B cell (primary cell): ENCODE results near the gene HS2ST1. TPM values are rescaled to one million over a fixed set of nuclear protein-coding genes. Genes with fewer than 3 reads are reported as not detected.

Experiments
- ATAC-seq: fragments of 200-7000 bp; cut with Tn5 transposase; one replicate; pipeline ENCODE4 v1.10.0; 2021; ENCODE audit warnings: low read depth, mild to moderate bottlenecking, moderate number of reproducible peaks, moderate library complexity
- CTCF ChIA-PET: fragments of 350-600 bp; sonication (Branson Sonifier 250); formaldehyde crosslinking; loops from one replicate; lab custom pipeline; 2021; ENCODE audit warnings: antibody characterized with exemption, inconsistent platforms; lab: Charles Lee
- POLR2A ChIA-PET: fragments of 350-600 bp; sonication (Branson Sonifier 250); formaldehyde crosslinking; loops from one replicate; lab custom pipeline; 2021; ENCODE audit warnings: antibody characterized with exemption; lab: Charles Lee
- DNase-seq: peaks from one replicate; pipeline ENCODE4 v3.0.0; 2013
- H2AFZ ChIP-seq: 2 replicates; pipeline ENCODE4 v1.6.1; 2012; ENCODE audit warnings: mild to moderate bottlenecking, low read depth, low read length; ENCODE audit not compliant: insufficient read depth, poor library complexity, severe bottlenecking
- H3K27ac ChIP-seq, 2 donors: 1 replicate in 1 of 2; 2 replicates in 1 of 2; pipeline ENCODE4 v1.5.1; 2012 to 2013; ENCODE audit warnings: low read length in 2 of 2, mild to moderate bottlenecking in 2 of 2, moderate library complexity in 1 of 2
- H3K27me3 ChIP-seq, 4 experiments: fragments of 200-600 bp in 1 of 4; sonication (generic) in 1 of 4; replicated peaks in 1 of 4; 1 replicate in 2 of 4; 2 replicates in 2 of 4; pipeline versions ENCODE4 v1.6.1 to v1.7.0; 2013 to 2016; ENCODE audit warnings: low read length in 3 of 4, mild to moderate bottlenecking in 2 of 4, mixed read lengths in 1 of 4, moderate library complexity in 1 of 4; ENCODE audit not compliant: insufficient read depth in 4 of 4, control insufficient read depth in 3 of 4; ENCODE audit errors: control extremely low read depth in 1 of 4
- H3K36me3 ChIP-seq, 2 experiments: replicated peaks in 1 of 2; 1 replicate in 1 of 2; 2 replicates in 1 of 2; pipeline versions ENCODE4 v1.6.1 to v1.7.1; 2013; ENCODE audit warnings: low read length in 1 of 2; ENCODE audit not compliant: insufficient read depth in 2 of 2, control insufficient read depth in 1 of 2; ENCODE audit errors: control extremely low read depth in 1 of 2, extremely low read depth in 1 of 2
- H3K4me1 ChIP-seq, 2 donors: fragments of 200-600 bp in 1 of 2; sonication (generic) in 1 of 2; 1 replicate in 1 of 2; 2 replicates in 1 of 2; pipeline versions ENCODE4 v1.5.1 to v1.6.1; 2013 to 2017; ENCODE audit warnings: low read length in 2 of 2; ENCODE audit not compliant: control insufficient read depth in 2 of 2, insufficient read depth in 2 of 2
- H3K4me2 ChIP-seq: replicated peaks from 2 replicates; pipeline ENCODE3; 2012; ENCODE audit warnings: mild to moderate bottlenecking, low read depth, low read length; ENCODE audit not compliant: poor library complexity, severe bottlenecking
- H3K4me3 ChIP-seq, 5 experiments: fragments of 200-600 bp in 1 of 5; sonication (generic) in 1 of 5; 1 replicate in 3 of 5; 2 replicates in 2 of 5; pipeline versions ENCODE4 v1.5.1 to v1.7.0; 2011 to 2016; ENCODE audit warnings: low read length in 4 of 5, mild to moderate bottlenecking in 4 of 5, low read depth in 2 of 5, control low read depth in 1 of 5, moderate library complexity in 1 of 5; ENCODE audit not compliant: insufficient read depth in 1 of 5; ENCODE audit errors: control extremely low read depth in 1 of 5, extremely low read depth in 1 of 5
- H3K79me2 ChIP-seq: fragments of 200-600 bp; sonication (generic); one replicate; pipeline ENCODE4 v1.6.0; 2016; ENCODE audit warnings: low read length; ENCODE audit not compliant: control insufficient read depth, insufficient read depth
- H3K9ac ChIP-seq: fragments of 200-600 bp; sonication (generic); 2 replicates; pipeline ENCODE4 v1.6.1; 2017; ENCODE audit warnings: mild to moderate bottlenecking, low read length, moderate library complexity
- H3K9me3 ChIP-seq, 3 donors: one replicate each; pipeline versions ENCODE4 v1.6.1 to v1.7.1; 2013; ENCODE audit warnings: low read length in 2 of 3; ENCODE audit not compliant: control insufficient read depth in 2 of 3, insufficient read depth in 1 of 3; ENCODE audit errors: control extremely low read depth in 1 of 3
- H4K20me1 ChIP-seq: 2 replicates; pipeline ENCODE4 v1.6.0; 2012; ENCODE audit warnings: mild to moderate bottlenecking, low read length; ENCODE audit not compliant: insufficient read depth, control insufficient read depth, poor library complexity, severe bottlenecking
- H3K27ac Mint-ChIP-seq: one replicate; pipeline ENCODE4 v1.8.0; 2021; ENCODE audit warnings: mixed read lengths
- H3K27me3 Mint-ChIP-seq: one replicate; pipeline ENCODE4 v1.8.0; 2021; ENCODE audit warnings: mixed read lengths
- H3K4me1 Mint-ChIP-seq: one replicate; pipeline ENCODE4 v1.8.0; 2021; ENCODE audit warnings: mixed read lengths
- H3K4me3 Mint-ChIP-seq: one replicate; pipeline ENCODE4 v1.8.0; 2021; ENCODE audit warnings: mixed read lengths
- H3K9me3 Mint-ChIP-seq: one replicate; pipeline ENCODE4 v1.8.0; 2022; ENCODE audit warnings: mixed read lengths; ENCODE audit not compliant: insufficient read depth
- EZH2 ChIP-seq: IDR thresholded peaks from 2 replicates; pipeline ENCODE4 v1.6.1; 2012; ENCODE audit warnings: borderline replicate concordance, low read depth, mild to moderate bottlenecking, moderate library complexity, low read length; ENCODE audit not compliant: insufficient read depth, poor library complexity, severe bottlenecking
- WGBS: methylation state at CpG from one replicate; pipeline ENCODE4 v1.1.5; 2013; ENCODE audit warnings: missing lambda C conversion rate; ENCODE audit not compliant: insufficient coverage; 5-methylcytosine and 5-hydroxymethylcytosine counted together
- intact Hi-C: fragments of 100-400 bp; cut with micrococcal nuclease; formaldehyde crosslinking; loops from one replicate; pipeline ENCODE4 v1.10.0; 2022
- polyA plus RNA-seq: library from polyadenylated mRNA; depleted of rRNA; stranded (reverse); fragments of >200 nt; gene quantifications from 2 replicates; pipeline ENCODE4 v1.2.3, GENCODE V29; 2012
- total RNA-seq, 2 donors: library from RNA; stranded (reverse); fragments of 120-200 nt in 1 of 2; gene quantifications; 1 replicate in 1 of 2; 2 replicates in 1 of 2; pipeline versions ENCODE4 v1.2.3 to v1.2.4, GENCODE V29; 2013 to 2022
- TF ChIP-seq, protein P1 (sequence below): fragments of 200-600 bp; IDR thresholded peaks from one replicate; pipeline ENCODE4 v1.8.0; 2022; ENCODE audit warnings: antibody characterized with exemption, mild to moderate bottlenecking

Gene HS2ST1
- total and polyA plus RNA-seq, 2 donors (not counting 1 experiment from before 2014, with no cell fraction given), result 3.0 to 16.9 TPM

GRCh38 chr1:86914998-86915736, 732 bp downstream of the HS2ST1 start:
- WGBS, result under 1% methylated on average over 43 of the region's 43 CpGs

More at GRCh38 chr1:86914998-86915736, 732 bp downstream of the HS2ST1 start:
- peaks cover 31 to 33% of the 10 kb centered on the region in 2 donors for H3K4me1 ChIP-seq
- H2AFZ ChIP-seq, result peak overlapping the region; percentile 92
- H3K4me3 Mint-ChIP-seq, result no peak overlapping the region
- TF ChIP-seq, protein P1, sequence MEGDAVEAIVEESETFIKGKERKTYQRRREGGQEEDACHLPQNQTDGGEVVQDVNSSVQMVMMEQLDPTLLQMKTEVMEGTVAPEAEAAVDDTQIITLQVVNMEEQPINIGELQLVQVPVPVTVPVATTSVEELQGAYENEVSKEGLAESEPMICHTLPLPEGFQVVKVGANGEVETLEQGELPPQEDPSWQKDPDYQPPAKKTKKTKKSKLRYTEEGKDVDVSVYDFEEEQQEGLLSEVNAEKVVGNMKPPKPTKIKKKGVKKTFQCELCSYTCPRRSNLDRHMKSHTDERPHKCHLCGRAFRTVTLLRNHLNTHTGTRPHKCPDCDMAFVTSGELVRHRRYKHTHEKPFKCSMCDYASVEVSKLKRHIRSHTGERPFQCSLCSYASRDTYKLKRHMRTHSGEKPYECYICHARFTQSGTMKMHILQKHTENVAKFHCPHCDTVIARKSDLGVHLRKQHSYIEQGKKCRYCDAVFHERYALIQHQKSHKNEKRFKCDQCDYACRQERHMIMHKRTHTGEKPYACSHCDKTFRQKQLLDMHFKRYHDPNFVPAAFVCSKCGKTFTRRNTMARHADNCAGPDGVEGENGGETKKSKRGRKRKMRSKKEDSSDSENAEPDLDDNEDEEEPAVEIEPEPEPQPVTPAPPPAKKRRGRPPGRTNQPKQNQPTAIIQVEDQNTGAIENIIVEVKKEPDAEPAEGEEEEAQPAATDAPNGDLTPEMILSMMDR, result no peak
- TF ChIP-seq EZH2, result no peak
- H3K27ac ChIP-seq, result peak overlapping the region; percentile 56 to 80
- peaks cover 38% of the 10 kb centered on the region for H3K4me1 Mint-ChIP-seq
- H3K79me2 ChIP-seq, result peaks cover 88% of the 10 kb centered on the region
- peak overlapping the region; percentile 87 for H3K4me2 ChIP-seq
- H3K9me3 Mint-ChIP-seq, result no peaks in the 10 kb centered on the region
- H3K27me3 ChIP-seq, result no peaks in the 10 kb centered on the region
- ChIA-PET CTCF (interaction anchor here (0.8 to 4.1 kb wide), 5 partner anchors 50 to 211 kb away, joined by 3 to 38 read pairs (median 9); partner anchors contain the start of gene SH3GLB1), POLR2A (interaction anchor here (3.5 kb wide), 1 partner anchor 211 kb away, joined by 20 read pairs; the partner anchor contains the start of gene SH3GLB1)
- peaks cover 44% of the 10 kb centered on the region for H4K20me1 ChIP-seq
- DNase-seq (peak; percentile 69), ATAC-seq (no peak)
- no peak overlapping the region for H3K27ac Mint-ChIP-seq
- H3K27me3 Mint-ChIP-seq, result no peaks in the 10 kb centered on the region
- peaks cover 4 to 8% of the 10 kb centered on the region in 2 experiments for H3K36me3 ChIP-seq
- no peaks in the 10 kb centered on the region for H3K9me3 ChIP-seq
- H3K9ac ChIP-seq, result peak overlapping the region; percentile 91
- intact Hi-C loops, result loop anchor here (1.0 to 5.0 kb wide), 8 partner anchors 48 to 1976 kb away; partner anchors contain the start of genes BCL10, GTF2B, ODF2L and SH3GLB1
- H3K4me3 ChIP-seq, result peak overlapping the region; percentile 90 to 96 (median 91)
